HepG2 (cell line): Measurements from ENCODE around the gene COPZ1. TPM values are rescaled to one million over a fixed set of nuclear protein-coding genes. Genes with fewer than 3 reads are reported as not detected.

ENCODE experiments used
- FOXM1 ChIP-seq: sonication (generic); formaldehyde crosslinking; IDR thresholded peaks from 2 replicates; pipeline ENCODE4 v1.5.0; 2020; ENCODE audit warnings: missing genetic modification reagents
- HES4 ChIP-seq: sonication (generic); formaldehyde crosslinking; IDR thresholded peaks from 2 replicates; pipeline ENCODE4 v1.9.0; 2021; ENCODE audit warnings: mild to moderate bottlenecking, missing genetic modification reagents, borderline replicate concordance
- POLR2AphosphoS5 ChIP-seq: IDR thresholded peaks from 2 replicates; pipeline ENCODE4 v1.6.1; 2012; ENCODE audit warnings: low read depth, low read length
- TCF7 ChIP-seq: sonication (generic); IDR thresholded peaks from 2 replicates; pipeline ENCODE4 v1.6.1; 2016; ENCODE audit warnings: antibody characterized with exemption, low read depth
- YY1 ChIP-seq: IDR thresholded peaks from 2 replicates; pipeline ENCODE4 v1.6.1; 2011; ENCODE audit warnings: low read length, low read depth, moderate library complexity, mild to moderate bottlenecking; ENCODE audit not compliant: insufficient read depth, insufficient replicate concordance
- ZNF251 ChIP-seq: sonication (generic); formaldehyde crosslinking; IDR thresholded peaks from 2 replicates; pipeline ENCODE4 v1.9.0; 2021; ENCODE audit warnings: mild to moderate bottlenecking, missing genetic modification reagents
- ZNF256 ChIP-seq: sonication (generic); formaldehyde crosslinking; conservative IDR thresholded peaks from 2 replicates; pipeline ENCODE4 v1.4.0; 2020; ENCODE audit warnings: missing genetic modification reagents
- ZNF335 ChIP-seq: sonication (generic); formaldehyde crosslinking; IDR thresholded peaks from 2 replicates; pipeline ENCODE4 v1.4.0; 2020; ENCODE audit warnings: missing genetic modification reagents
- ZNF552 ChIP-seq: sonication (generic); formaldehyde crosslinking; IDR thresholded peaks from 2 replicates; pipeline ENCODE4 v1.9.0; 2022; ENCODE audit warnings: missing genetic modification reagents, mild to moderate bottlenecking, borderline replicate concordance
- ZNF614 ChIP-seq: IDR thresholded peaks from 2 replicates; pipeline ENCODE4 v1.6.1; 2018; ENCODE audit warnings: missing biosample characterization, missing genetic modification reagents, inconsistent platforms, borderline replicate concordance
- ZNF7 ChIP-seq: IDR thresholded peaks from 2 replicates; pipeline ENCODE4 v1.6.1; 2016; ENCODE audit warnings: missing biosample characterization, missing genetic modification reagents
- ZNF790 ChIP-seq: sonication (generic); formaldehyde crosslinking; IDR thresholded peaks from 2 replicates; pipeline ENCODE4 v1.8.0; 2022; ENCODE audit warnings: missing genetic modification reagents, mild to moderate bottlenecking, borderline replicate concordance
- polyA plus RNA-seq, 8 experiments: library from polyadenylated mRNA; depleted of rRNA in 3 of 8; stranded (reverse) in 7 of 8; unstranded in 1 of 8; fragments of >200 nt; fragmentation: Illumina TruSeq in 4 of 8; extraction: Trizol in 4 of 8; gene quantifications; 2 replicates each; pipeline versions ENCODE4 v1.2.1 to v1.2.3, GENCODE V29; 2011 to 2016; ENCODE audit warnings: low read depth in 4 of 8, missing spikeins in 1 of 8, mixed read lengths in 1 of 8; ENCODE audit not compliant: insufficient read depth in 1 of 8
- total RNA-seq, 5 experiments: library from RNA; depleted of rRNA; stranded (reverse); fragments of >200 nt; fragmentation: Illumina TruSeq; extraction: Trizol; gene quantifications; 2 replicates each; pipeline ENCODE4 v1.2.3, GENCODE V29; 2016; ENCODE audit warnings: low read depth in 1 of 5
- TF ChIP-seq, protein P1 (sequence below): sonication (generic); formaldehyde crosslinking; IDR thresholded peaks from 2 replicates; pipeline ENCODE4 v1.8.1; 2023; ENCODE audit warnings: missing genetic modification reagents, inconsistent platforms, borderline replicate concordance
- TF ChIP-seq, protein P2 (sequence below): sonication (generic); formaldehyde crosslinking; IDR thresholded peaks from 2 replicates; pipeline ENCODE4 v1.8.0; 2022; ENCODE audit warnings: mild to moderate bottlenecking, missing genetic modification reagents
- TF ChIP-seq, protein P3 (sequence below): sonication (generic); formaldehyde crosslinking; IDR thresholded peaks from 2 replicates; pipeline ENCODE4 v1.5.1; 2020; ENCODE audit warnings: mild to moderate bottlenecking, missing genetic modification reagents, moderate library complexity
- TF ChIP-seq, protein P4 (sequence below): sonication (generic); formaldehyde crosslinking; IDR thresholded peaks from 2 replicates; pipeline ENCODE4 v1.5.1; 2020; ENCODE audit warnings: missing genetic modification reagents, mild to moderate bottlenecking, borderline replicate concordance
- TF ChIP-seq, protein P5 (sequence below): sonication (generic); formaldehyde crosslinking; IDR thresholded peaks from 2 replicates; pipeline ENCODE4 v1.5.1; 2020; ENCODE audit warnings: missing genetic modification reagents, mild to moderate bottlenecking, borderline replicate concordance
- TF ChIP-seq, protein P6 (sequence below): IDR thresholded peaks from 2 replicates; pipeline ENCODE4 v1.6.1; 2016; ENCODE audit warnings: mild to moderate bottlenecking, missing biosample characterization, missing genetic modification reagents
- TF ChIP-seq, protein P7 (sequence below): IDR thresholded peaks from 2 replicates; pipeline ENCODE4 v1.6.1; 2016; ENCODE audit warnings: missing compliant biosample characterization, missing genetic modification reagents, borderline replicate concordance
- TF ChIP-seq, protein P8 (sequence below): sonication (generic); formaldehyde crosslinking; IDR thresholded peaks from 2 replicates; pipeline ENCODE4 v1.4.0; 2020; ENCODE audit warnings: mild to moderate bottlenecking, missing genetic modification reagents

The COPZ1 gene
- total and polyA plus RNA-seq, 2 of the 13 experiments (the other 11 are each of a cell fraction or from before 2014, with no cell fraction given), result 125 to 184 TPM

DNA sequence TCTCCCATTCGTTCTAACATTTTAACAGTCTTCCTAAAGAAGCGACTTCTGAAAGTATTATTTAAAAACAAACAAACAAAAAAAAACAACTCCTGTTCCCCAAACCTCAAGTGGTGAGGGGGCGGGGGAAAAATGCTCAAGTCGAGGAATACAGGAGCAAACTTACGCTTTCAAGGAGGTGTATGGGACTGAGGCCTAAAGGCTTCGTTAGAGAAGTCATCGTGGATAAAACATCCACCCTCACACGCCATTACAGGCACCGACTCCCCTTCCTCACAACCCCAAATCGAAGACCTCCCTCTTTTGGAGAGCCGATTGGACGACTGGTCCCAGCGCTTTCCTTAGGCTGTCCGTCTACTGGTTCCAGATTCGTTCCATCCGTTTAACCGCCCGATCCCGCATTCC, 45.7 kb upstream of the COPZ1 start (continued):
- 0 out of 2 replicates have a peak, but pooled peaks have one; percentile 7 for TF ChIP-seq ZNF614
- TF ChIP-seq FOXM1 (CRISPR knock-in tag), result no peak
- no peak for TF ChIP-seq ZNF256
- TF ChIP-seq, protein P1, sequence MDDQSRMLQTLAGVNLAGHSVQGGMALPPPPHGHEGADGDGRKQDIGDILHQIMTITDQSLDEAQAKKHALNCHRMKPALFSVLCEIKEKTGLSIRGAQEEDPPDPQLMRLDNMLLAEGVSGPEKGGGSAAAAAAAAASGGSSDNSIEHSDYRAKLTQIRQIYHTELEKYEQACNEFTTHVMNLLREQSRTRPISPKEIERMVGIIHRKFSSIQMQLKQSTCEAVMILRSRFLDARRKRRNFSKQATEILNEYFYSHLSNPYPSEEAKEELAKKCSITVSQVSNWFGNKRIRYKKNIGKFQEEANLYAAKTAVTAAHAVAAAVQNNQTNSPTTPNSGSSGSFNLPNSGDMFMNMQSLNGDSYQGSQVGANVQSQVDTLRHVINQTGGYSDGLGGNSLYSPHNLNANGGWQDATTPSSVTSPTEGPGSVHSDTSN, result no peak
- no peak for TF ChIP-seq TCF7
- TF ChIP-seq, protein P2, sequence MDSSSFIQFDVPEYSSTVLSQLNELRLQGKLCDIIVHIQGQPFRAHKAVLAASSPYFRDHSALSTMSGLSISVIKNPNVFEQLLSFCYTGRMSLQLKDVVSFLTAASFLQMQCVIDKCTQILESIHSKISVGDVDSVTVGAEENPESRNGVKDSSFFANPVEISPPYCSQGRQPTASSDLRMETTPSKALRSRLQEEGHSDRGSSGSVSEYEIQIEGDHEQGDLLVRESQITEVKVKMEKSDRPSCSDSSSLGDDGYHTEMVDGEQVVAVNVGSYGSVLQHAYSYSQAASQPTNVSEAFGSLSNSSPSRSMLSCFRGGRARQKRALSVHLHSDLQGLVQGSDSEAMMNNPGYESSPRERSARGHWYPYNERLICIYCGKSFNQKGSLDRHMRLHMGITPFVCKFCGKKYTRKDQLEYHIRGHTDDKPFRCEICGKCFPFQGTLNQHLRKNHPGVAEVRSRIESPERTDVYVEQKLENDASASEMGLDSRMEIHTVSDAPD (CRISPR knock-in tag), result no peak
- TF ChIP-seq, protein P3, sequence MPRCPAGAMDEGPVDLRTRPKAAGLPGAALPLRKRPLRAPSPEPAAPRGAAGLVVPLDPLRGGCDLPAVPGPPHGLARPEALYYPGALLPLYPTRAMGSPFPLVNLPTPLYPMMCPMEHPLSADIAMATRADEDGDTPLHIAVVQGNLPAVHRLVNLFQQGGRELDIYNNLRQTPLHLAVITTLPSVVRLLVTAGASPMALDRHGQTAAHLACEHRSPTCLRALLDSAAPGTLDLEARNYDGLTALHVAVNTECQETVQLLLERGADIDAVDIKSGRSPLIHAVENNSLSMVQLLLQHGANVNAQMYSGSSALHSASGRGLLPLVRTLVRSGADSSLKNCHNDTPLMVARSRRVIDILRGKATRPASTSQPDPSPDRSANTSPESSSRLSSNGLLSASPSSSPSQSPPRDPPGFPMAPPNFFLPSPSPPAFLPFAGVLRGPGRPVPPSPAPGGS (CRISPR knock-in tag), result no peak
- TF ChIP-seq ZNF335 (CRISPR knock-in tag), result no peak
- no peak for TF ChIP-seq HES4 (CRISPR knock-in tag)
- TF ChIP-seq ZNF7, result no peak
- TF ChIP-seq, protein P4, sequence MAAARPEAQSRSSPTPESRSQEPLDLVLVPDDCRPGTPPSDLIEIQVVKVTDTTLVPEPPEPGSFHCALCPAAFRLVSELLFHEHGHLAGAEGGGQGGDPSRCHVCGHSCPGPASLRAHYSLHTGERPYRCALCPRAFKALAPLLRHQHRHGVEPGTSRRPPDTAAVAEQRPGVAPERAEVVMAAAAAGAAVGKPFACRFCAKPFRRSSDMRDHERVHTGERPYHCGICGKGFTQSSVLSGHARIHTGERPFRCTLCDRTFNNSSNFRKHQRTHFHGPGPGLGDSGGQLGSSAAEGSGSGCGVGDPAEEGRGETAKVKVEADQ, result 0 out of 2 replicates have a peak, but pooled peaks have one; percentile 2
- TF ChIP-seq, protein P5, sequence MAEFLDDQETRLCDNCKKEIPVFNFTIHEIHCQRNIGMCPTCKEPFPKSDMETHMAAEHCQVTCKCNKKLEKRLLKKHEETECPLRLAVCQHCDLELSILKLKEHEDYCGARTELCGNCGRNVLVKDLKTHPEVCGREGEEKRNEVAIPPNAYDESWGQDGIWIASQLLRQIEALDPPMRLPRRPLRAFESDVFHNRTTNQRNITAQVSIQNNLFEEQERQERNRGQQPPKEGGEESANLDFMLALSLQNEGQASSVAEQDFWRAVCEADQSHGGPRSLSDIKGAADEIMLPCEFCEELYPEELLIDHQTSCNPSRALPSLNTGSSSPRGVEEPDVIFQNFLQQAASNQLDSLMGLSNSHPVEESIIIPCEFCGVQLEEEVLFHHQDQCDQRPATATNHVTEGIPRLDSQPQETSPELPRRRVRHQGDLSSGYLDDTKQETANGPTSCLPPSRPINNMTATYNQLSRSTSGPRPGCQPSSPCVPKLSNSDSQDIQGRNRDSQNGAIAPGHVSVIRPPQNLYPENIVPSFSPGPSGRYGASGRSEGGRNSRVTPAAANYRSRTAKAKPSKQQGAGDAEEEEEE, result peak; percentile 44; the same call in 1 of the 2 replicates
- TF ChIP-seq ZNF251 (CRISPR knock-in tag), result no peak
- TF ChIP-seq, protein P6, sequence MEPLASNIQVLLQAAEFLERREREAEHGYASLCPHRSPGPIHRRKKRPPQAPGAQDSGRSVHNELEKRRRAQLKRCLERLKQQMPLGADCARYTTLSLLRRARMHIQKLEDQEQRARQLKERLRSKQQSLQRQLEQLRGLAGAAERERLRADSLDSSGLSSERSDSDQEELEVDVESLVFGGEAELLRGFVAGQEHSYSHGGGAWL (CRISPR knock-in tag), result no peak
- TF ChIP-seq POLR2AphosphoS5, result no peak
- TF ChIP-seq, protein P7, sequence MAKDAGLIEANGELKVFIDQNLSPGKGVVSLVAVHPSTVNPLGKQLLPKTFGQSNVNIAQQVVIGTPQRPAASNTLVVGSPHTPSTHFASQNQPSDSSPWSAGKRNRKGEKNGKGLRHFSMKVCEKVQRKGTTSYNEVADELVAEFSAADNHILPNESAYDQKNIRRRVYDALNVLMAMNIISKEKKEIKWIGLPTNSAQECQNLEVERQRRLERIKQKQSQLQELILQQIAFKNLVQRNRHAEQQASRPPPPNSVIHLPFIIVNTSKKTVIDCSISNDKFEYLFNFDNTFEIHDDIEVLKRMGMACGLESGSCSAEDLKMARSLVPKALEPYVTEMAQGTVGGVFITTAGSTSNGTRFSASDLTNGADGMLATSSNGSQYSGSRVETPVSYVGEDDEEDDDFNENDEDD (CRISPR knock-in tag), result peak; percentile 29; the same call in 1 of the 2 replicates
- TF ChIP-seq ZNF552 (CRISPR knock-in tag), result no peak
- TF ChIP-seq, protein P8, sequence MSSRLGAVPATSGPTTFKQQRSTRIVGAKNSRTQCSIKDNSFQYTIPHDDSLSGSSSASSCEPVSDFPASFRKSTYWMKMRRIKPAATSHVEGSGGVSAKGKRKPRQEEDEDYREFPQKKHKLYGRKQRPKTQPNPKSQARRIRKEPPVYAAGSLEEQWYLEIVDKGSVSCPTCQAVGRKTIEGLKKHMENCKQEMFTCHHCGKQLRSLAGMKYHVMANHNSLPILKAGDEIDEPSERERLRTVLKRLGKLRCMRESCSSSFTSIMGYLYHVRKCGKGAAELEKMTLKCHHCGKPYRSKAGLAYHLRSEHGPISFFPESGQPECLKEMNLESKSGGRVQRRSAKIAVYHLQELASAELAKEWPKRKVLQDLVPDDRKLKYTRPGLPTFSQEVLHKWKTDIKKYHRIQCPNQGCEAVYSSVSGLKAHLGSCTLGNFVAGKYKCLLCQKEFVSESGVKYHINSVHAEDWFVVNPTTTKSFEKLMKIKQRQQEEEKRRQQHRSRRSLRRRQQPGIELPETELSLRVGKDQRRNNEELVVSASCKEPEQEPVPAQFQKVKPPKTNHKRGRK (CRISPR knock-in tag), result no peak
- peak; percentile 36 for TF ChIP-seq YY1
- no peak for TF ChIP-seq ZNF790
